Measurements from ENCODE around the gene KNDC1.

Gene KNDC1

GRCh38 chr10:133258818-133259601, 99.0 kb downstream of the KNDC1 start (continued):
- peak; percentile 93 for TF ChIP-seq ZBTB21 (tag by site-specific recombination; IDR thresholded peaks at IDR 0.05)
- TF ChIP-seq ZNF24 (tag by site-specific recombination; IDR thresholded peaks at IDR 0.05), result no peak
- no peak for TF ChIP-seq ZNF558 (tag by site-specific recombination; IDR thresholded peaks at IDR 0.05)
- TF ChIP-seq ZNF366 (tag by site-specific recombination; conservative IDR thresholded peaks at IDR 0.05), result peak; percentile 33; the same call in 1 of the 2 replicates
- peak; percentile 64 for TF ChIP-seq GLIS1 (tag by site-specific recombination; IDR thresholded peaks at IDR 0.05)
- no peak for TF ChIP-seq ZSCAN16 (tag by site-specific recombination; IDR thresholded peaks at IDR 0.05)
- no peak for TF ChIP-seq EGR2 (tag by site-specific recombination; IDR thresholded peaks at IDR 0.05; ENCODE audit: low read depth)
- TF ChIP-seq ZNF280D (tag by site-specific recombination; IDR thresholded peaks at IDR 0.05), result no peak
- TF ChIP-seq, protein P1, sequence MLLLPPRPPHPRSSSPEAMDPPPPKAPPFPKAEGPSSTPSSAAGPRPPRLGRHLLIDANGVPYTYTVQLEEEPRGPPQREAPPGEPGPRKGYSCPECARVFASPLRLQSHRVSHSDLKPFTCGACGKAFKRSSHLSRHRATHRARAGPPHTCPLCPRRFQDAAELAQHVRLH (tag by site-specific recombination; IDR thresholded peaks at IDR 0.05), result no peak
- no peak for TF ChIP-seq ZNF785 (tag by site-specific recombination; IDR thresholded peaks at IDR 0.05)
- peak; percentile 94 for TF ChIP-seq ATF2 (tag by site-specific recombination; IDR thresholded peaks at IDR 0.05; ENCODE audit: low read depth)
- TF ChIP-seq ZFP69B (tag by site-specific recombination; IDR thresholded peaks at IDR 0.05), result no peak
- TF ChIP-seq, protein P2, sequence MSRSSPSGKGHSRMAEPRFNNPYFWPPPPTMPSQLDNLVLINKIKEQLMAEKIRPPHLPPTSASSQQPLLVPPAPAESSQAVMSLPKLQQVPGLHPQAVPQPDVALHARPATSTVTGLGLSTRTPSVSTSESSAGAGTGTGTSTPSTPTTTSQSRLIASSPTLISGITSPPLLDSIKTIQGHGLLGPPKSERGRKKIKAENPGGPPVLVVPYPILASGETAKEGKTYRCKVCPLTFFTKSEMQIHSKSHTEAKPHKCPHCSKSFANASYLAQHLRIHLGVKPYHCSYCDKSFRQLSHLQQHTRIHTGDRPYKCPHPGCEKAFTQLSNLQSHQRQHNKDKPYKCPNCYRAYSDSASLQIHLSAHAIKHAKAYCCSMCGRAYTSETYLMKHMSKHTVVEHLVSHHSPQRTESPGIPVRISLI (tag by site-specific recombination; IDR thresholded peaks at IDR 0.05), result no peak
- TF ChIP-seq ZNF624 (tag by site-specific recombination; IDR thresholded peaks at IDR 0.05), result no peak
- TF ChIP-seq ZNF571 (tag by site-specific recombination; IDR thresholded peaks at IDR 0.05), result no peak
- TF ChIP-seq SP2 (tag by site-specific recombination; IDR thresholded peaks at IDR 0.05), result peak; percentile 51
- TF ChIP-seq ZNF391 (tag by site-specific recombination; IDR thresholded peaks at IDR 0.05; ENCODE audit: borderline replicate concordance, low read depth), result no peak
- TF ChIP-seq, protein P3, sequence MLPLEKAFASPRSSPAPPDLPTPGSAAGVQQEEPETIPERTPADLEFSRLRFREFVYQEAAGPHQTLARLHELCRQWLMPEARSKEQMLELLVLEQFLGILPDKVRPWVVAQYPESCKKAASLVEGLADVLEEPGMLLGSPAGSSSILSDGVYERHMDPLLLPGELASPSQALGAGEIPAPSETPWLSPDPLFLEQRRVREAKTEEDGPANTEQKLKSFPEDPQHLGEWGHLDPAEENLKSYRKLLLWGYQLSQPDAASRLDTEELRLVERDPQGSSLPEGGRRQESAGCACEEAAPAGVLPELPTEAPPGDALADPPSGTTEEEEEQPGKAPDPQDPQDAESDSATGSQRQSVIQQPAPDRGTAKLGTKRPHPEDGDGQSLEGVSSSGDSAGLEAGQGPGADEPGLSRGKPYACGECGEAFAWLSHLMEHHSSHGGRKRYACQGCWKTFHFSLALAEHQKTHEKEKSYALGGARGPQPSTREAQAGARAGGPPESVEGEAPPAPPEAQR (tag by site-specific recombination; IDR thresholded peaks at IDR 0.05), result no peak
- TF ChIP-seq ZNF324 (tag by site-specific recombination; IDR thresholded peaks at IDR 0.05), result peak; percentile 59; the same call in 1 of the 2 replicates
- TF ChIP-seq KLF17 (tag by site-specific recombination; IDR thresholded peaks at IDR 0.05), result peak; percentile 91
- no peak for TF ChIP-seq BCL11A (tag by site-specific recombination; IDR thresholded peaks at IDR 0.05; ENCODE audit: low read depth)
- TF ChIP-seq ZBTB8A (tag by site-specific recombination; IDR thresholded peaks at IDR 0.05), result peak; percentile 40; the same call in 1 of the 2 replicates
- no peak for TF ChIP-seq ZNF223 (tag by site-specific recombination; IDR thresholded peaks at IDR 0.05)
- TF ChIP-seq ZNF394 (tag by site-specific recombination; IDR thresholded peaks at IDR 0.05; ENCODE audit: borderline replicate concordance), result peak; percentile 31; the same call in 1 of the 2 replicates
- no peak for TF ChIP-seq ZNF169 (tag by site-specific recombination; IDR thresholded peaks at IDR 0.05)
- no peak for TF ChIP-seq ZNF10 (tag by site-specific recombination; IDR thresholded peaks at IDR 0.05)
- TF ChIP-seq ZNF433 (tag by site-specific recombination; IDR thresholded peaks at IDR 0.05; ENCODE audit: low read depth), result no peak
- no peak for TF ChIP-seq ZBTB49 (tag by site-specific recombination; IDR thresholded peaks at IDR 0.05; ENCODE audit: low read depth)
- peak; percentile 67; the same call in 1 of the 2 replicates for TF ChIP-seq SP7 (tag by site-specific recombination; IDR thresholded peaks at IDR 0.05)
- TF ChIP-seq SP3 (tag by site-specific recombination; IDR thresholded peaks at IDR 0.05), result no peak
